ENCODE measurements around the gene PAF1.
A peak's percentile ranks its signal among the peaks of the same experiment; 100 is the strongest.

Gene PAF1

GRCh38 chr19:39390751-39391437 is at the start of gene PAF1, which contains the start of gene MED29:
TSS of gene PAF1 (minus strand) at chr19:39391106. CDS start at chr19:39390864, 242 bp downstream.
TSS of gene MED29 (plus strand) at chr19:39391378. CDS start at chr19:39391423, 45 bp downstream.
- peak; percentile 75 to 99 (median 97) for DNase-seq

GRCh38 chr19:39438270-39438934 is 47.5 kb upstream of the PAF1 start:
- no peak for DNase-seq

DNA sequence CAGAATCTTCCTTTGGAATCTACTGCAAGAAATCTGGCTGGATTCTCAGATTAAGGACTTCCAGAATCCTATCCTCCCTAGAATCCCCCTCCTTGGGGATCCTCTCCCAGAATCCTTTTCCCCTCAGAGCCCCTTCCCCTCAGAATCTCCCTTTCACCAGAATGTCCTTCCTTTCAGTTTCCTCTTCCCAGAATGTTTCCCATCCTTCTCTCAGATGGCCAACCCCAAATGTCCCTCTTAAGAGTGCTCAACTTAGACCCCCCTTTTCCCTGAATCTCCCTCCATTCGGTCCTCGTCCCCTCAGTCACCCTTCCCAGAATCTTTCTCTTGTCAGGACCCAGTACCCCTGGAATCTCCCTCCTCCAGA is 45.4 kb upstream of the PAF1 start:
- no peak for DNase-seq

- DNase-seq: peak; percentile 71 to 99 (median 97)
Measured at GRCh38 chr19:39435499-39436349, 44.8 kb upstream of the PAF1 start, which contains the start of gene RPS16. TSS of gene RPS16 (minus strand) at chr19:39435949. CDS start at chr19:39435895, 54 bp downstream.

GRCh38 chr19:39434123-39435076 is 43.5 kb upstream of the PAF1 start:
- DNase-seq: no peak

GRCh38 chr19:39433480-39434079 is 42.7 kb upstream of the PAF1 start:
- DNase-seq: no peak

DNA sequence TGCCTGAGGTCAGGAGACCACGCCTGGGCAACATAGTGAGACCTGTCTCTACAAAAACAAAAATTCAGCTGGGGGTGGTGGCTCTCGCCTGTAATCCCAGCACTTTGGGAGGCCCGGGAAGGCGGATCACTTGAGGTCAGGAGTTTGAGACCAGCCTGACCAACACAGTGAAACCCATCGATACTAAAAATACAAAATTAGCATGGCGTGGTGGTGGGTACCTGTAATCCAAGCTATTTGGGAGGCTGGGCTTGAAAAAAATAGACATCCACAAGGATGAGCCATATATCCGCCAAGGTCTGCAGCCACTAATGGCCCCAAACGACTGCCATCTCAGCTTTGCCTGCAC is 41.7 kb upstream of the PAF1 start:
- DNase-seq: no peak

GRCh38 chr19:39430675-39431593 is 40.0 kb upstream of the PAF1 start:
- DNase-seq: no peak

DNA sequence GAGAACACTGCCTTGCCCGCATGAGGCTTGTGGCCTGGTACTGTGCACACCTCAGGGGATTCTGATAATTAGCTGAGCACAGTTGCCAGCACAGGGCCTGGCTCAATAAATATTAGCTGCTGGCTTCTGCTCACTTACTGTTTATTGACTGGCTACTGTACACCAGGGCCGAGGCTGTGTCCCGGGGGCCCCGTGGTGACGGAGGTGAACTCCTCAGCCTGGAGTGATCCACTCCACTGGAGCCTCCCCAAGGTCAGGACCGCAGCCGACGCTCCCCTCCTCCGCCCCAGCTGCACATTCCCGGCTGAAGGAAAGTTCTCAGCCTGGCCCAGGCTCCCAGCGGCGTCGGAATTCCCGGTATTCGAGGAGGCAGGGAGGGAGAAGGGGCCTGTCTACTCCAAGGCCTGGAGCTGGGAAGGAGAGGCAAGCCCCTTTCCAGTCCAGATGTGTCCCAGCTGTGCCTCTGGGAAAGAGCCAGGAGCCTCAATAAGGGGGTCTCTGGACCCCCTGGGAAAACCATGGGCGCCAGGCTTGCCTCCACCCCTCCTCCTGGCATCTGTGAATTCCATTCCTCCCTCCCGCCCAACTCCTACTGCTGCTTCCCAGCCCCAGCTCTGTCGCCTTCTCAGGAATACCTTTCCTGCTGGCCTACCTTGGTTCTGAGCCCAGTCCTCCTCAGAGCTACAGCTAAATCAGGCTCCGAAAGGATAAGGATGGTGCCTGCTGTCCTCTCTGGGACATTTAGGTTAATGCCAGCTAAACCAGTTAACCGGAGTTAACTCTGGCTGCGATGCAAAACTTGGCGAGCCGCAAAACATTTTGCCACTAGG is 37.6 kb upstream of the PAF1 start:
- no peak for DNase-seq

DNA sequence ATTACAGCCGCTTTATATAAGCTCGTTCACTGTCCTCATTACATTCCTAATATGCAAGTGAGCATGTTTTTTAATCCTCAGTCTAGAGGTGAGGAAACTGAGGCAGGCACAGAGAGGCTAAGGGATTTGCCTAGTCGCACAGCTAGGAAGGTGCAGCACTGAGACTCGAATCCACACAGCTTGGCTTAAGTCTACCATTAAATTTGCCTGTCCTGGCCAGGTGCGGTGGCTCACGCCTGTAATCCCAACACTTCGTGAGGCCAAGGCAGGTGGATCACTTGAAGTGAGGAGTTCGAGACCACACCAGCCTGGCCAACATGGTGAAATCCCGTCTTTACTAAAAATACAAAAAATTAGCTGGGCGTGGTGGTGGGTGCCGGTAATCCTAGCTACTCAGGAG is 36.8 kb upstream of the PAF1 start:
- DNase-seq: no peak

DNA sequence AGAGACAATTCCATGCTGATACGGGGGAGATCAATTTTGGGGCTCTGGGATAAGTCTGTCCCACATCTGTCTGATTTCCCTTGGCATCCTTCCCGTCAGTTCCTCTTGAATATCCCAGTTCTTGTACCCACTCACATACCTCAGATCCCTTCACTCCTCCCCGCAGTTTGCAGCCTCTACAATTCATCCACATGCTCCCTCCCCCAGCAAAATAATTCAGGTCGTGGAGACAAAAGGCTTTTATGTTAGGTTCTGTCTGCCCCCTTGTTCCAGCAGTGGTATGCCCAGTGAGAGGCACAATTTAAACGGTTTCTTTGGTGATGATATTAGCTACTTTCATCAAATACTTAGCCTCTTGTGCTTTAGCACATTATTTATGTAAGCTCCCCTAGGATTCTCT is 35.3 kb upstream of the PAF1 start:
- no peak for DNase-seq

- DNase-seq: no peak
Measured at GRCh38 chr19:39425744-39426143, 34.8 kb upstream of the PAF1 start.

- DNase-seq: no peak
Measured at GRCh38 chr19:39424934-39425333, 34.0 kb upstream of the PAF1 start.

DNA sequence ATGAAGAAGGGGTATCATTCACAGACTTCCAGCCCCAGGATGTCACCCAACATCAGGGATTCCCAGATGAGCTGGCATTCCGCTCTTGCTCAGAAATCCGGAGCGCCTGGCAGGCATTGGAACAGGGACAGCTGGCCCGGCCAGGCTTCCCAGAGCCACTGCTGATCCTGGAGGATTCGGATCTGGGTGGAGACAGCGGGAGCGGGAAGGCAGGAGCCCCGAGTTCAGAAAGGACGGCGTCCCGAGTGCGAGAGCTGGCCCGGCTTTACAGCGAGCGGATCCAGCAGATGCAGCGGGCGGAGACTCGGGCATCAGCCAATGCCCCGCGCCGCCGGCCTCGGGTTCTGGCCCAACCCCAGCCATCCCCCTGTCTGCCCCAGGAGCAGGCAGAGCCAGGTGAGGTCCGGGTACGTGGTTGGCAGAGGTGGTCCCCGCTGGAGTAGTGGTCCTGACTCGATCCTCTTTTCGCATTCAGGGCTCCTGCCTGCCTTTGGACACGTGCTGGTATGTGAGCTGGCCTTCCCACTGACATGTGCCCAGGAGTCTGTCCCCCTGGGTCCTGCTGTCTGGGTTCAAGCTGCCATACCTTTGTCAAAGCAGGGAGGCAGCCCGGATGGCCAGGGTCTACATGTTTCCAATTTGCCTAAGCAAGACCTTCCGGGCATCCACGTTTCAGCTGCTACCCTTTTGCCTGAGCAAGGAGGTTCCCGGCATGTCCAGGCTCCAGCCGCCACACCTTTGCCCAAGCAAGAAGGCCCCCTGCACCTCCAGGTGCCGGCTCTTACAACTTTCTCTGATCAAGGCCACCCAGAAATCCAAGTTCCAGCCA is 32.6 kb upstream of the PAF1 start:
- no peak for DNase-seq

- no peak for DNase-seq
Measured at GRCh38 chr19:39422020-39422419, 31.1 kb upstream of the PAF1 start.

DNA sequence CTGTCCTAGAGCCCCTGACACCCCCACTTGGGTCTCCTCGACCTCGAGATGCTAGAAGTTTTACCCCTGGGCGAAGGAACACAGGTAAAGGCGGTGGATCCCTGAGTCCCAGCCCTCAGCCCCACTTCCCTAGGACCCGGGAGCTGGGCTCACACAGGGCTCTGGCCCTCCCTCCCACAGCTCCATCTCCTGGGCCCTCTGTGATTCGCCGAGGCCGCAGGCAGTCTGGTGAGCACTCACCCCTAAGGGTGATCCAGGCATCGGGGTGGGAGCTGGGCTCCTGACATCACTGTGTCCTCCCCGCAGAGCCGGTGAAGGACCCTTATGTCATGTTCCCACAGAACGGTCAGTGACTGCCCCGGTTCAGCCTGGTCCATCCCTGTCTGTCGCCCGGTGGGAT is 29.9 kb upstream of the PAF1 start:
- DNase-seq: no peak

- no peak for DNase-seq
Measured at GRCh38 chr19:39419003-39419402, 28.1 kb upstream of the PAF1 start.
